Liver (tissue), 3 donors: ENCODE data around the gene LRRK1.

Source experiments
- CTCF ChIP-seq: fragments of 150-350 bp; IDR thresholded peaks from 2 replicates; pipeline ENCODE4 v1.5.1; 2017; ENCODE audit warnings: improper control_type of control experiment, low read depth, low read length; ENCODE audit not compliant: missing input control
- FOXA1 ChIP-seq: IDR thresholded peaks from 2 replicates; pipeline ENCODE4 v1.6.1; 2016; ENCODE audit warnings: antibody characterized with exemption
- JUND ChIP-seq, 2 donors: IDR thresholded peaks; 2 replicates each; pipeline ENCODE4 v1.6.1; 2016; ENCODE audit warnings: antibody characterized with exemption in 2 of 2
- MAX ChIP-seq: IDR thresholded peaks from 2 replicates; pipeline ENCODE4 v1.6.1; 2016; ENCODE audit warnings: antibody characterized with exemption
- YY1 ChIP-seq: IDR thresholded peaks from 2 replicates; pipeline ENCODE4 v1.6.1; 2016; ENCODE audit warnings: antibody characterized with exemption, mild to moderate bottlenecking
- donor health status: healthy.
- donor health status: healthy.

- TF ChIP-seq YY1 (no peak), CTCF (no peak), MAX (no peak), JUND (IDR thresholded peaks at IDR 0.05) (no peak), FOXA1 (no peak)
Measured at GRCh38 chr15:100911086-100911485, 8.1 kb upstream of the LRRK1 start.
